Activated CD8-positive, alpha-beta memory T cell treated with anti-CD3 and anti-CD28 coated beads for 4 hours (primary cell): ENCODE measurements around the gene GCNT2.
"Not testable (repeated sequence)": the region's sequence is repeated elsewhere in the genome, so short reads cannot be mapped to it uniquely, and the experiment has no call there.

Experiments
- DNase-seq, 2 donors: peaks; one replicate each; pipeline ENCODE4 v3.0.0-alpha.2; 2020; ENCODE audit warnings: low read depth in 2 of 2

The GCNT2 gene

DNA sequence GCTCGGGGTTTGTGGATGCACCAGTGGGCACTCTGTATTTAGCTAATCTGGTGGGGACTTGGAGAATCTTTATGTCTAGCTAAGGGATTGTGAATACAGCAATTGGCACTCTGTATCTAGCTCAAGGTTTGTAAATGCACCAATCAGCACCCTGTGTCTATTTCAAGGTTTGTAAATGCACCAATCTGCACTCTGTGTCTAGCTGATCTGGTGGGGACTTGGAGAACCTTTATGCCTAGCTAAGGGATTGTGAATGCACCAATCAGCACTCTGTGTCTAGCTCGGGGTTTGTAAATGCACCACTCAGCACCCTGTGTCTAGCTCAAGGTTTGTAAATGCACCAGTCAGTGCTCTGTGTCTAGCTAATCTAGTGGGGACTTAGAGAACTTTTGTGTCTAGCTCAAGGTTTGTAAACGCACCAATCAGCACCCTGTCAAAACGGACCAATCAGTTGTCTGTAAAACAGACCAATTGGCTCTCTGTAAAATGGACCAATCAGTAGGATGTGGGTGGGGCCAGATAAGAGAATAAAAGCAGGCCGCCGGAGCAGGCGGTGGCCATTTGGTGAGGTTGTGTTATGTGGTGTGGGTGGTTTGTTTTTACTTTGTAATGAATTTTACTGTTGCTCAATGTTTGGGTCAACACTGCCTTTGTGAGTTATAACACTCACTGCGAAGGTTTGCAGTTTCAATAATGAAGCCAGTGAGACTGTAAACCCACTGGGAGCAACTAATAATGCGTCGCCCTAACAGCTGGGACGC lies 139.5 kb downstream of the GCNT2 start:
- DNase-seq: not testable (repeated sequence)

DNA sequence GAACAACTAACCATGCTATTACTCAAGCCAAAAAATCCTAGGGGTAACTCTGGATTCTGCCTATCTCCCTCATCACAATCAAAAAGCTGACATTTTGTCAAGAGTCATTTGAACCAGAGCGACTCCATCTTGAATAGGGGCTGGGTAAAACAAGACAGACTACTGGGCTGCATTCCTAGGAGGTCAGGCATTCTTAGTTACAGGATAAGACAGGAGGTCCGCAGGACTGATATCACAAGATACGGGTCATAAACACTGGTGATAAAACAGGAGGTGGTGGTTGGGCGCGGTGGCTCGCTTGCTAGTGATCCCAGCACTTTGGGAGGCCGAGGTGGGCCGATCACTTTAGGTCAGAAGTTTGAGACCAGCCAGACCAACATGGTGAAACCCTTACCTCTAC lies 141.1 kb downstream of the GCNT2 start:
- no peak for DNase-seq

DNA sequence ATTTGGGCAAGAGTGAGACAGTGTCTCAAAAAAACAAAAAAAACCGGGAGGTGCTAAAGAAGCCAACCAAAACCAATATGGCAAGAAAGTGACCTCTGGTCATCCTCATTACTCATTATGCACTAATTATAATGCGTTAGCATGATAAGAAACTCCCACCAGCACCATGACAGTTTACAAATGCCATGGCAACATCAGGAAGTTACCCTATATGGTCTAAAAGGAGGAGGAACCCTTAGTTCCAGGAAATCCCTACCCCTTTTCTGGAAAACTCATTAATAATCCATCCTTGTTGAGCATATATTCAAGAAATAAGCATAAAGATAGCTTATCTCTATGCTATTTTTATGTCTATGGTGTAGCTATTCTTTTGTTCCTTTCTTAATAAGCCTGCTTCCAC lies 141.6 kb downstream of the GCNT2 start:
- no peak for DNase-seq

DNA sequence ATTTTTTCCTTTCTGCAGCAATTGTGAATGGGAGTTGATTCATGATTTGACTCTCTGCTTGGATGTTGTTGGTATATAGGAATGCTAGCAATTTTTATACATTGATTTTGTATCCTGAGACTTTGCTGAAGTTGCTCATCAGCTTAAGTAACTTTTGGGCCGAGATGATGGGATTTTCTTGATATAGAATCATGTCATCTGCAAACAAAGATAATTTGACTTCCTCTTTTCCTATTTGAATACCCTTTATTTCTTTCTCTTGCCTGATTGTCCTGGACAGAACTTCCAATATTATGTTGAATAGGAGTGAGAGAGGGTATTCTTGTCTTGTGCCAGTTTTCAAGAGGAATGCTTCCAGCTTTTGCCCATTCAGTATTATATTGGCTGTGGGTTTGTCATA lies 144.4 kb downstream of the GCNT2 start:
- DNase-seq: not testable (repeated sequence)

DNA sequence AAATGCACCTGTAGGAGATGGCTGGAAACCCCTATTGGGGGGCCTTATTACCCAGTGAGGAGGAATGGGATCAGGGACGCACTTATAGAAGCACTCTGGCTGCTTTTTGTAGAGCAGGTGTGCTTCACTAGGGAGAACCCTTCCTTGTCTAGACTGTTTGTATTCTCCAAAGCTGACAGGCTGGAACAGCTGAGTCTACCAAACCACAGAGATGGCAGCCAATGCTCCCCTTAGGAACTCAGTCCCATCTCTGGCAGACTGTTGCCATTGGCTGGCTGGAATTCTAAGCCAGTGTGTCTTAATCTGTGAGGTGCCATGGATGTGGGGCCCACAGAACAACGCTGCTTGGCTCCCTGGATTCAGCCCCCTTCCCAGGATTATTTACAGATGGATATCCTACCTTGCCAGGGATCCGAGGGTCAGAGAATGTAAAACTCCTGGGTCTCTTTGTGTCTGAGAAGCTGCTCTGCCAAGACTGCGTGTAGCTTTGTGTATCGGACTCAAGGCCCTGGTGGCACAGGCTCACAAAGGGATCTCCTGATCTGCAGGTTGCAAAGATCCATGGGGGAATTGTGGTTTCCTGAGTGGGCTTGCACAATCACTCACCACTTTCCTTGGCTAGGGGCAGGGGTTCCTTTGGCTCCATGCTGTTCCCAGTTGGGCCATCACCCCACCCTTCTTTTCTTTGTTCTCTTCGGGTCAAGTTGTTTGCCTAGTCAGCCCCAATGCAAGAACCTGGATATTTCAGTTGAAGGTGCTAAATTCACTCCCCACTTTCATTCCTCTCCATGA lies 147.2 kb downstream of the GCNT2 start:
- DNase-seq: no peak

DNA sequence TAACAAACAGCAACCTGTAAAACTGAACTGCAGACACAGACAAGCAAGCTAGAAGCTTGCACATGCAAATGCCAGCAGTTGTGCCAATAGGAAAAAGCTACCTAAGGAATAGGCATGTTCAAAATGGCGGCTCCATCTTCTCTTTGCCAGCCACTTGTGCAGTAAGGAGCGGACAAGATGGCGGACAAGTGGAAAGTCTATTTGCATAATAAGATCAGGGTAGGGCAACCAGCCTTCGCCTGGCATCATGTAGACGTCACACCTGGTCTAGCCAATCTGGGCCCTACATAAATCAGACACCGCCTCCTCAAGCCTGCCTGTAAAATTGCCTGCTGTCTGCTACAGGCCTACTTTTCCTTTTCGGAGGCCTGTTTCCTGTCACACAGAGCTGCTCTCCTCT lies 155.3 kb downstream of the GCNT2 start:
- no peak for DNase-seq

DNA sequence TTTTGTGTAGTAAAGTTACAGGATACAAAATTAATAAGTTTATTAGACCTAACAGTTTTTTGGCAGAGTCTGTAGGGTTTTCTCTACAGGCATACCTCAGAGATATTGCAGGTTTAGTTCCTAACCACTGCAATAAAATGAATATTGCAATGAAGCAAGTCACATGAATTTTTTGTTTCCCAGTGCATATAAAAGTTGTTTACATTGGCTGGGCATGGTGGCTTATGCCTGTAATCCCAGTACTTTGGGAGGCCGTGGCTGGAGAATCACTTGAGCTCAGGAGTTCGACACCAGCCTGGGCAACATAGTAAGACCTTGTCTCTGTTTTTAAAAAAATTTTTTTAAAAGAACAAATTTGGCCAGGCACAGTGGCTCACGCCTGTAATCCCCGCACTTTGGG lies 157.3 kb downstream of the GCNT2 start:
- DNase-seq: no peak
